ENCODE data around the gene EMP2.
"Not testable (repeated sequence)": the region's sequence is repeated elsewhere in the genome, so short reads cannot be mapped to it uniquely, and the experiment has no call there.

Gene EMP2

GRCh38 chr16:10522966-10523365 is 57.4 kb downstream of the EMP2 start:
- H3K4me3 ChIP-seq (ENCODE audit: low read depth, low read length): no peak overlapping the region

- no peak overlapping the region for H3K4me3 ChIP-seq (ENCODE audit: low read depth, low read length)
Measured at GRCh38 chr16:10521681-10522274, 58.6 kb downstream of the EMP2 start.

DNA sequence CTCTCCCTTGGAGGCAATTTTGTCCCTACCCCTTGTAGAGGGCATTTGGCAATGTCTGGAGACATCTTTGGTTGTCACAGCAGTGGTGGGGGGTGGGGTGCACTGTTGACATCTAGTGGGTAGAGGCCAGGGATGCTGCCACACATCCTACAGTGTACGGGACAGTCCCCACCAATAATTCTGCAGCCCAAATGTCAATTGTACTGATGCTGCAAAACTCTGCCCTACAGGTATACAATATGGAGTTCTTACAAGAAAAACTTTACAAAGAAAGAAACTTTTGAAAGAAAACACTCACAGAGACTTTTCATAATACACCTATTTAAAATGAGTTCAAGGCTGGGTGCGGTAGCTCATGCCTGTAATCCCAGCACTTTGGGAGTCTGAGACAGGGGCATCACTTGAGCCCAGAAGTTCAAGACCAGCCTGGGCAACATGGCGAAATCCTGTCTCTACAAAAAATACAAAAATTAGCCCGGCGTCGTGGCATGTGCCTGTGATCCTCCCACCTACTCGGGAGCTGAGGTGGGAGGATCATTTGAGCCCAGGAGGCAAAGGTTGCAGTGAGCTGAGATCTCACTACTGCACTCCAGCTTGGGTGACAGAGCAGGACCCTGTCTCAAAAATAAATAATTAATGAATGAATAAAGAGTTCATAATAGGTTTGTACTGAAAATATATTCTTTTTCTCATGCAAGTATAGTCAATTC is 59.4 kb downstream of the EMP2 start:
- H3K4me3 ChIP-seq (ENCODE audit: low read depth, low read length): no peak overlapping the region

GRCh38 chr16:10519929-10520868 is 60.2 kb downstream of the EMP2 start:
- no peak overlapping the region for H3K4me3 ChIP-seq (ENCODE audit: low read depth, low read length)

- no peak overlapping the region for H3K4me3 ChIP-seq (ENCODE audit: low read depth, low read length)
Measured at GRCh38 chr16:10519297-10519696, 61.1 kb downstream of the EMP2 start.

- H3K4me3 ChIP-seq (ENCODE audit: low read depth, low read length): no peak overlapping the region
Measured at GRCh38 chr16:10518479-10519041, 61.8 kb downstream of the EMP2 start.

GRCh38 chr16:10517868-10518267 is 62.5 kb downstream of the EMP2 start:
- no peak overlapping the region for H3K4me3 ChIP-seq (ENCODE audit: low read depth, low read length)

- no peak overlapping the region for H3K4me3 ChIP-seq (ENCODE audit: low read depth, low read length)
Measured at GRCh38 chr16:10514369-10515055, 65.9 kb downstream of the EMP2 start.

GRCh38 chr16:10511829-10512228 is 68.6 kb downstream of the EMP2 start:
- no peak overlapping the region for H3K4me3 ChIP-seq (ENCODE audit: low read depth, low read length)

DNA sequence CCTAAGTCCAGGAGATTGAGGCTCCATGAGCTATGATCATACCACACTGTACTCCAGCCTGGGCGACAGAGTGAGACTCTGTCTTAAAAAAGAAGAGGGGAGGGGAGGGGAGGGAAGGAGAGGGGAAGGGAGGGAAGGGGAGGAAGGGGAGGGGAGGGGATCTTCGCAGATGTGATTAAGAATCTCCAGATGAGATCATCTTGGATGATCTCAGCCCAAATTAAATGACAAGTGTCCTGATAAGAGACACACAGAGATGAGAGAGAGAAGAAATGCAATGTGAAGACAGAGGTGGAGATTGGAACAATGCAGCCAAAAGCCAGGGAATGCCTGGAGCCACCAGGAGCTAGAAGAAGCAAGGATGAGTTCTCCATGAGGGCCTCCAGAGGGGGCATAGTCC is 70.1 kb downstream of the EMP2 start:
- H3K4me3 ChIP-seq (ENCODE audit: low read depth, low read length): no peak overlapping the region

DNA sequence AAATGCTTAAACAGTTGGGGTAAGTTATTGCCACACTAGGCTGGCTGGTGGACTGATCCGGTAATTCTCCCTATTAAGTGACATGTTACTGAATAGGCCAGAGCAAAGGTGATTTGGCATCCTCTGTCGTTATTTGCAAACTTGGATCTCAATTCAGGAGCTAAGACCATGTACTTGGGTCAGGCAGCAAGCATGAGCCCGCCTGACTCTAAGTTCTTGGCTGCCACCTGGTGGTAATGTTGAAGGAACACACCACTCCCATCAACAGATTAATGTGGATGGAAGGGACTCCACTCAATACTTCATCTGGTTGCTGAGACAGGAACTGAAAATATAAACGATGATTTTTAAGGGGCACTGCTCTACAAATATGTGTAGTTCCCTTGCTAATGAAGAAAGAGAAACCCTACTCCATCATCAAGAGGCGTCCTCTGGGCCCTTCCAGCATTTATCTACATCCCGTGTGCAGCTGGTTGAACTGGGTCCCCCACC is 70.8 kb downstream of the EMP2 start:
- H3K4me3 ChIP-seq (ENCODE audit: low read depth, low read length): no peak overlapping the region

DNA sequence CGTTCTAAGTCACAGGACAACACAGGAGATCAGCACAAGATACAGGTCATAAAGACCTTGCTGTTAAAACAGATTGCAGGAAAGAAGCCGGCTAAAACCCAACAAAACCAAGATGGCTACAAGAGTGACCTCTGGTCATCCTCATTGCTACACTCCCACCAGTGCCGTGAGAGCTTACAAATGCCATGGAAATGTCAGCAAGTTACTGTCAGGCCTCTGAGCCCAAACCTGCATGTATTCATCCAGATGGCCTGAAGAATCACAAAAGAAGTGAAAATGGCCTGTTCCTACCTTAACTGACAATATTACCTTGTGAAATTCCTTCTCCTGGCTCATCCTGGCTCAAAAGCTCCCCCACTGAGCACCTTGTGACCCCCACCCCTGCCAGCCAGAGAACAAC is 75.1 kb downstream of the EMP2 start:
- H3K4me3 ChIP-seq (ENCODE audit: low read depth, low read length): not testable (repeated sequence)

GRCh38 chr16:10504404-10504885 is 76.0 kb downstream of the EMP2 start:
- no peak overlapping the region for H3K4me3 ChIP-seq (ENCODE audit: low read depth, low read length)

DNA sequence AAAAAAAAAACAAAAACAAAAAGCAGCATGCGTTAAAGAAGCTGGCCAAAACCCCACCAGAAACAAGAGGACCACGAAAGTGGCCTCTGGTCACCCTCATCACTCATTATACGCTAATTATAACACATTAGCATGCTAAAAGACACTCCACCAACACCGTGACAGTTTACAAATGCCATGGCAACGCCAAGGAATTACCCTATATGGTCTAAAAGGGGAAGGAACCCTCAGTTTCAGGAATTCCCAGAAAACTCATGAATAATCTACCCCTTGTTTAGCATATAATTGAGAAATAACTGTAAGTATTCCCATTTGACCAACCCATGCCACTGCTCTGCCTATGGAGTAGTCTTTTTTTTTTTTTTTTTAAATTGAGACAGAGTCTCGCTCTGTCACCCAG is 77.6 kb downstream of the EMP2 start:
- H3K4me3 ChIP-seq (ENCODE audit: low read depth, low read length): no peak overlapping the region

- H3K4me3 ChIP-seq (ENCODE audit: low read depth, low read length): no peak overlapping the region
Measured at GRCh38 chr16:10501016-10501607, 79.3 kb downstream of the EMP2 start.

GRCh38 chr16:10500582-10500981 is 79.8 kb downstream of the EMP2 start:
- no peak overlapping the region for H3K4me3 ChIP-seq (ENCODE audit: low read depth, low read length)

DNA sequence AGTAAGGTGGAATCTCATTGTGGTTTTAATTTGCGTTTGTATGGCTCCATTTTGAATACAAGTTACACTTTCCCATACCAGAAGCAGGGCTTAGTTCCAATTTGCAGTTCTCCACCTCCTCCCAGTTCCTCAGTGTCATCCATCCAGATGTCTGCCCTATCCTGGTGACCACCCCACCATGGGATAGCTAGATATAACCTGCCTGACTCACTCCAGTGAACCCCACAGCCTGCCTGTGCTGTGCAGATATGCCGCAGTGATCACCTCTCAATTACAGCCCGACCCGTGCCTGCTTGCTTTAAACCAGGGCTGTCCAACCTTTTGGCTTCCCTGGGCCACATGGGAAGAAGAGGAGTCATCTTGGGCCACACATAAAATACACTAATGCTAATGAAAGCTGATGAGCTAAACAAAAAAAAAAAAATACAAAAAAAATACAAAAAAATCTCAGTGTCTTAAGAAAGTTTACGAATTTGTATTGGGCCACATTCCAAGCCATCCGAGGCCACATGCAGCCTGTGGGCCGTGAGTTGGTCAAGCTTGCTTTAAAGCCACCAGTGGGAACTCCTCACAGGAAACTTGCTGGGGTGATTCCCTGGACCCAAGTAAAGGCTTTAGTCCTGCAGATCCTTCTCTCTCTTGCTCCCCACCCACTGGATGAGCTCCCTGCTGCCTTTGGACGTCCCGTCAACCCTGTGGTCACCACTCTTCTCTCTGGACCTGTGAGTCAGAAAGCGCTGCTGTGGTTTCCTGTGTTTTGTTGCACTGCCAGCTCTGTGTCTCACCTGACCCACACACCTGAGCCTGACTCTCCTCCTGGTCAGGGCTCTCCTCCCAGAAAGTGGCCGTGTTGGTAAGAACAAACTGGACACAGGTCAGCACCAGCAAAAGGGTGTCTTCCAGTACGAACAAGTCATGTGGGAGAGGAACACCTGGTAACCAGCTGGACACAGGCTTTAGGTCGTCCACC is 83.0 kb downstream of the EMP2 start:
- no peak overlapping the region for H3K4me3 ChIP-seq (ENCODE audit: low read depth, low read length)

DNA sequence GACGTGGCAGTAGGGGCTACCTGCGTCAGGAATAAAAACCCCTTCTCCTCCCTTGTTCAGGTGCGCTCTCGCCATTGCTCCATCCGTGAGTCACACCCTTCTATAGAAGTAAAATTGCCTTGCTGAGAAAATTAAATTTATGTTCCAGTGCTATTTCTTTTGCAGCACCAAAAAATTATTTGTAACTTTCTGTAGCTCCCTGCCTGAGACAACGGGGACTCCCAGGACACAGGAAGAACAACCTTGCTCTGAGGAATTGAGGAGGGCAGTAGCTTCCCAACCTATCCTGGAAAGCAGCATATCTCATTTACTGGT is 85.4 kb downstream of the EMP2 start:
- H3K4me3 ChIP-seq (ENCODE audit: low read depth, low read length): no peak overlapping the region

GRCh38 chr16:10494343-10495030 is 85.9 kb downstream of the EMP2 start:
- H3K4me3 ChIP-seq (ENCODE audit: low read depth, low read length): no peak overlapping the region

All from iPS-11a (cell line).